ENCODE results near the gene ARL8B.
A peak's percentile ranks its signal among the peaks of the same experiment; 100 is the strongest.
"Not testable (repeated sequence)": the region's sequence is repeated elsewhere in the genome, so short reads cannot be mapped to it uniquely, and the experiment has no call there.

The ARL8B gene

DNA sequence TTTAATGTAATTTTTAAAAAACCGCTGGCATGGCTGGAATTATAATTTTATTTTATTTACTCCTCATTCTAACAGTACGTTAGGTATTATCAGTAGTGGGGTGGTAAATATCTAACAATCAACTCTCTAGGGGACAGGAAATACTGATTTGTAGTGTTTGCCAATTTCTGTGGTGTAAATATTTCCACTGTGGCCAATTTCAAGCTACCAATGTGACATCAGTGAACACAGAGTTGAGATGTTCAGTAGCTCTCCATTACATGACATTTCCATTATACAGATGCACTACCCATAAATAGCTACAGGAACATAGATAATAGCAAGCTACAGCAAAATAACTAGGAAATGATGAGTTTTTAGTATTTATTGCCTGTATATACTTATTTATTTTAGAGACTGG, 10.0 kb upstream of the ARL8B start:
- no peak for DNase-seq

GRCh38 chr3:5113726-5114125, 8.4 kb upstream of the ARL8B start:
- not testable (repeated sequence) for DNase-seq

DNA sequence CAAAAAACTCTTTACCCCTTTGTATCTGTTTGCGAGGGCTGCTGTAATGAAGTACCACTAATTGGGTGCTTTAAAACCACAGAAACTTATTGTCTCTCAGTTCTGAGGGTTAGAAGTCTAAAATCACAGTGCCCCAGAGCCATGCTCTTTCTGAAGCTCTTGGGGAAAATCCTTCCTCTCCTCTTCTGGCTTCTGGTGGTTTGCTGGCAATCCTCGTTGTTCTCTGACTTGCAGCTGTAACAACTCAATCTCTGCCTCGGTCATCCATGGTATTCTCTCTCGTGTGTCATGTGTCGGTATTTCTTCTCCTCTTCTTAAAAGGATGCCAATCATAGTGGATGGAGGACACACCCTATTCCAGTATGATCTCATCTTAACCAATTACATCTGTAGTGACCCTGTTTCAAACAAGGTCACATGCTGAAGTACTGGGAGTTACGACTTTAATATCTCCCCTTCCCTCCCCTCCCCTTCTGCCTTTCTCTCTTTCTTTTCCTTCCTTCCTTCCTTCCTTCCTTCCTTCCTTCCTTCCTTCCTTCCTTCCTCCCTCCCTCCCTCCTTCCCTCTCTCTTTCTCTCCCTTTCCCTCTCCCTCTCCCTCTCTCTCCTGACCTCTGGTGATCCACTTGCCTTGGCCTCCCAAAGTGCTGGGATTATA, 6.5 kb upstream of the ARL8B start:
- DNase-seq = no peak

GRCh38 chr3:5116538-5116937, 5.6 kb upstream of the ARL8B start:
- DNase-seq = no peak

DNA sequence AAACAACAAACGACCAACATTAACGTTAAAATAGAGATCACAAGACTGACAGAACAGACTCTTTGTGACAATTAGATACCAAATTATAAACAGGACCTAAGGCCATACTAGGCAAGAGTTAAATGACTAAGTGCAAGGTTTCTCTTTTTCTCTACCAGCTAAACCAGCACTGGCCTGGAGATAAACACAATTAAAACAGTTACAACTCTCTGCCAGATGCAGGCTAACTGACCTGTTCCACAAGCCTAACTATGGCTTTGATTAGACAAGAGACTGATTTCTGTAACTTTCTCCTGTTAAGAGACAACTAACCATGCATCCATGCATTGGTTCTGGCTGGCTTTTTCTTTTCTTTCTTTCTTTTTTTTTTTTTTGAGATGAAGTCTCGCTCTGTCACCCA, 1.6 kb upstream of the ARL8B start:
- no peak for DNase-seq

DNA sequence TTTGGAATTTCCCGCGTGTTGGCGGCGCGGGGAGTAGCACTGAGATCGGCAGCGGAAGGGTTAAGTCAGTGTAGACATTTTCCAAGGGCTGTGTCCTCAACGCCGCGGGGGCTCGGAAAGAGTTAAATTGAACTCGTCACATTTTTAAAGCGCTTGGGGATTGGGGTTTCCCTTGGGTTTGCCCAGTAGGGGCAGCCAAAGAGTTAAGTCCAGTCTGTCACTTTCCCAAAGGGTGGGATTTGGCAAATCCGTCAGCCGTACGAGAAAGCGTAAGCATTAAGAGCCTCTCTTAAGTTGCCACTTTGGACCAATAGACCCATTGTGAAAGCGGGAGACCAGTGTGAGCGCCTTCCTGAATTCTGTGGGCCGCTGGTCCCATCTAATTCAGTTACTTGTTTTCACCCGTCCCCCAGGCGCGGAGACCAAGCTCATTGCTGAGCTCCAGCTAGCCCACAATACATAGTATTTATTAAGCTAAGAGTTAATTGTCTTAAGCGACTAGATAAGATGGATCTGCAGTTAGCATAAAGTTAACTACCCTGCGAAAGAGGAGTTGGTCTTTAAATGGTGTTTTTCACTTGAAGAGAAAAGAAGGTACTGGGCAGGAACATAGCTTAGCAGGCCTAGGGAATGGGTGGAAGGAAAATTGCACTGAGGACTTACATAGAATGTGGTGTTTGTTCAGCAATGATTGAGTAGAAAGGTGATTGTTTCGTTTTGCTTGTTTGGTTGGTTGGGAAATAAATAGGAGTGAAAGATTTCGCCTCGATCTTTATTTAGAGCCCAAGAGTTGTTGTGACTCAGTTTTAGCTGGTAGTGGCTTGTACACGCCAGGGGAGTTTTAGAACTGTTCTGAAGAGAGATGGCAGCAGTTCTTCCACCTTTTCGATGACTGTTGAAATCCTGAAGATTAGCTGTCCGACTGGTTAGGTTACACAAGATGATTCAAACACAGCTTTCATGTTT, 932 bp downstream of the ARL8B start:
- DNase-seq = peak; percentile 19

- DNase-seq = no peak
Observed at GRCh38 chr3:5123937-5124336, 1.8 kb downstream of the ARL8B start.

- DNase-seq = no peak
Observed at GRCh38 chr3:5126586-5126985, 4.5 kb downstream of the ARL8B start.

GRCh38 chr3:5128849-5129248, 6.8 kb downstream of the ARL8B start:
- no peak for DNase-seq

DNA sequence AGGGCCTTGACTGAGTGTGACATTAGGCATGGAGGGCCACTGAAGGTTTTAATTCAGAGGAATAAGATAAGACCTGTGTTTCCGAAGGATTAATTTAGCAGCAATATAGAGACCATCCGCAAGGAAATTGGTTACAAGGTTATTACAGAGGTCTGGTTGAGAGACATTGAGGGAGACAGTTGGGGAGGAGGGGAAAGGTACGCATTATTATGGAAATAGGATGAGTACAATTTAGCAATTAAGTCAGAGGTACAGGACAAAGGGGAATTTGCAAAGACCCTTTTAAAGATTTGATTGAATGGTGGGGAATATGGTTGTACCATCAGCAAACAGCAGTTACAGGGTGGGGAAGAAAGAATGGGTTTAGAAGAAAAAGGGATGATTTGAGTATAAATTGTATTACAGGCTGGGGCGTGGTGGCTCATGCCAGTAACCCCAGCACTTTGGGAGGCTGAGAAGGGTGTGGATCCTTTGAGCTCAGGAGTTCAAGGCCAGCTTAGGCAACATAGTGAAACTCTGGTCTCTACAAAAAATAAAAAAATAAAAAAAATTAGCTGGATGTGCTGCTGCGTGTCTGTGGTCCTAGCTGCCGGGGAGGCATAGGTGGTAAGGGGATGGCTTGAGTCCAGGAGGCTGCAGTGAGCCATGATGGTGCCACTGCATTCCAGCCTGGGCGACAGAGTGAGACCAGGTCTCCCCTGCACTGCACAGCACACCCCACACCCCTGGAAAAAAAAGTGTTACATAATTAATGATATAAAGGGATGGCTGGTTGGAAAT, 11.3 kb downstream of the ARL8B start:
- no peak for DNase-seq

- no peak for DNase-seq
Observed at GRCh38 chr3:5134019-5134391, 11.9 kb downstream of the ARL8B start.

DNA sequence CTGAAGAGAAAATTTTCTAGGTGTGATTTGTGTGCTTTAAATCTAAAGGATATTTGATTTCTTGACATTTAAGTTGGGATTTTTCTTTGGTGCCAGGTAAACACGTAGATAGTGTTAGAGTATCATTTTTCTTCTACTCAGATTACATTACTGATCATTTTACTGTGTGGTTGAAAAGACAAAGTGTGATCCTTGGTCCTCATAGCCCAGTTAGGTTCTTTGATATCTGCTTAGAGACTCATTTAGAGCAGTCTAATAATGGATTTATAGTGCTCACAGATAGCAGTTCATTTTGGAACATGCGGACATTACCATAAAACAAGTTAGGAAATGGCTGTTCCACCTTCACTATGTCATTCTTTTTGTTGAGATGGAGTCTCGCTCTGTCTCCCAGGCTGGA, 12.4 kb downstream of the ARL8B start:
- DNase-seq = no peak

DNA sequence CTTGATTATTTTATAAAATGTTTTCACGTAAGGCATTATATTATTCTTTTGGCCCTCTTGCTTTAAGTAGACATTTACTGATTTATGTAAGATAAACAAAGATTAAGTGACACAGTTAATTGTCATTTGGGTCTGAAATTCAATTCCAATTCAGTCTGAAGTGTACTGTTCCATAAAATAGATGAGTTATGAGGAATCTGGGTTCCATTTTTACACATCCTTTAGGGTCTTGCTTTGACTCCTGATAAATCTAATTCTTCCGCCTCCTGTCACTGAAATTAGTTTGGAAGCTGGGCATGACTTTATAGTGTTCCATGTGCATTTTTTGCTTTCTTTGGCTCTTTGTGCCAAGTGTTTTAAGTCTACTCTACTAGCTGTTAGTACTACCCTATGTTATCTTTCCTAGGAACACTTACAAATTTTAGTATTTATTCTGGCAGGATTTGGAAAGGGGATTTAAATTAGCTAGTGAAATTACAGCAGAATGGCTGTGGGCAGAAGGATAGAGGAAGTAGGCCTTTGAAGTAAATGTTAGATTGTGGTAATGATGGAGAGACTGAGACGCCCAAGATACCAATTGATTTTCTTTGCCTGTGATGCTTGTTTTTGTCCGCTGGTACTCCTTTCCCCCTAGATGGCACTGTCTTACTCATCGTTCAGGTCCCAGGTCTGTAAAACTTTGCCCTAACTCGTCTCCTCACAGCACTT, 14.3 kb downstream of the ARL8B start:
- peak; percentile 5 for DNase-seq

GRCh38 chr3:5136919-5137429, 14.9 kb downstream of the ARL8B start:
- DNase-seq = no peak

DNA sequence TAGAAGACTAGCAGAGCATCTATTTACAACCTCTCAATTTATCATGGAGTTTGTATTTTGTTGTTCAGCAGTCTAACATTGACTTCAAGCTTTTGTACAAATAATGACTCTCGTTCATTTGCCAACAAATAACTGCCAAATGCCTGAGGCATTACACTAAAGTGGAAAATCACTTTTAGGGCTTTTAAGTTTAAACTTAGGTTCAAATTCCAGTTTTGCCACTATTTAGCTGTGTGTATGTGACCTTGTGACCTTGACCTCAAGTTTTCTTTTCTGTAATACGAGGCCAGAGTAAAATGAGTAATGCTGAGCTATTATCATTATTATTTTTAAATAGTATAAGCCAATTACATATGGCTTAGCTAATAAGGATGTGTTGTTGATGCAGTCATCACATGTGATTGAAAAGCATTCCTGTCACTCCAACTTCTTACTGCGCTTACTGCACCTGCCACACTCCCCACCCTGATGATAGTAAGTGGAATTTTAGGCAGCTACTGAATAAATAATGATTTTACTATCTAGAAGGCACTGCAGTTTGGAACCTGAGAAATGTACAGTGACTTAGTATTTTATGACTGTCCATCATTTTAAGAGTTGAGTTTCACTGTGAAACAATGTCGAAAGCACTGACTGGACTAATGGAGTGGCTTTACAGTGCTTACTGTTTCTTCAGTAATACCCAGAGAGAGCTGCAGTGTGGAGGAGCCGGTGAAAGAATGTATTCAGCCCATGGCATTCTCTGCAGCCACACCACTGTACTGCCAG, 16.3 kb downstream of the ARL8B start:
- DNase-seq = no peak

DNA sequence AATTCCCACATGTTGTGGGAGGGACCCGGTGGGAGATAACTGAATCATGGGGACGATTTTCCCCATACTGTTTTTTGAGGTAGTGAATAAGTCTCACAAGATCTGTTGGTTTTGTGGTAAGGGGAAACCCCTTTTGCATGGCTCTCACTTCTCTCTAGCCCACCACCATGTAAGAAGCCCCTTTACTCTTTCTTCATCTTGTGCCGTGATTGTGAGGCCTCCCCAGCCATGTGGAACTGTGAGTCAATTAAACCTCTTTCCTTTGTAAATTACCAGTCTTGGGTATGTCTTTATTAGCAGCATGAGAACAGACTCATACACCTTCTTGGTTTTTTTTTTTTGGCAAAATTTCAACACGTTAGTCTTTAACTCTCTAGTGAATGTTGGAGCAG, 18.1 kb downstream of the ARL8B start:
- DNase-seq = no peak

- no peak for DNase-seq
Observed at GRCh38 chr3:5140839-5141238, 18.7 kb downstream of the ARL8B start.

GRCh38 chr3:5141760-5142159, 19.7 kb downstream of the ARL8B start:
- no peak for DNase-seq

DNA sequence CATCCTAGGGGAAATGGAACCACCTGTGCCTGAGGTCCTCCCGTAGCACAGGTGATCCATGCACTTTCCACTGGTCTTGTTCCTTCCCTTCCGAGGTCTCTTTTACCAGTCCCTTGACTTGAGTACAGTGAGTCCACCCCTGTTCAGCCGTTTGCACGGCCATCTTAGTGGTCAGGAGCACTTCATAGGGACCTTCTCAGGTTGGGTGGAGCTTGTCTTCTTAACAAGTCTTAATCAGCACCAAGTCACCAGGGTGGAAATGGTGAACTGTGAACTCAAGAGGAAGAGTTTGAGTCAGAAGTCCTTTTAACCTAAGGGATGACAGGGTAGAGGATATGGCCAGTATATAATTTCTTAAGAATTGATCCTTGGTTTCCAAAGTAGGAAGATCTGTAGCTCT, 21.4 kb downstream of the ARL8B start:
- DNase-seq = no peak

DNA sequence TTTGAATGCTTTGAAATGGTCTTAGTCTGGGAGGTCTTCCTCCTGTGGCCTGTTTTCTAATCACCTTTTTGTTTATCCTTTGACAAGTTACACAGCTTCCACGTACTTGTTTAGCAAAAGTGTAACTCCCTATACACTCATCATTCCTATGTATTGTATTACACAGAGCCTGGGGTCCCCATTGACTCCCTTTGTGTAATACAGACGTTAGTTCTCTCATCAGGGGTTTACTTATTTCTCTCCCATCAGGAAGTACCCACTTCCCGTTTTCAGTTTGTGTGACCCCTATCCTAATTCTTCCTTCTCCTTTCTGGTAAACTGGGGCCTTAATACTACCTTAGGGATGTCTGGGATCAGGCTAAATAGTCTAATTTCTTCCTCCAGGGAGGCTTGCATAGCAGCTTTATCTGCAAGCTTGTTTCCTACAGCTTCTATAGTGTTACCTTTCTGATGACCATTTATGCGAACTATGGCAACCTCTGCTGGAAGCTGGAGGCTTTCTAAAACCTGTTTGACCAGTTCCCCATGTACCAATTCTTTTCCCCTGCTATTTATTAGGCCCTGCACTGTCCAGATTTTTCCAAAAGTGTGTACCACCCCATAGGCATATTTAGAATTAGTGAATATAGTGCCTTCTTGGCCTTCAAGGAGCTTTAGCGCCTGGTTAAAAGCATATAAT, 22.4 kb downstream of the ARL8B start:
- no peak for DNase-seq

DNA sequence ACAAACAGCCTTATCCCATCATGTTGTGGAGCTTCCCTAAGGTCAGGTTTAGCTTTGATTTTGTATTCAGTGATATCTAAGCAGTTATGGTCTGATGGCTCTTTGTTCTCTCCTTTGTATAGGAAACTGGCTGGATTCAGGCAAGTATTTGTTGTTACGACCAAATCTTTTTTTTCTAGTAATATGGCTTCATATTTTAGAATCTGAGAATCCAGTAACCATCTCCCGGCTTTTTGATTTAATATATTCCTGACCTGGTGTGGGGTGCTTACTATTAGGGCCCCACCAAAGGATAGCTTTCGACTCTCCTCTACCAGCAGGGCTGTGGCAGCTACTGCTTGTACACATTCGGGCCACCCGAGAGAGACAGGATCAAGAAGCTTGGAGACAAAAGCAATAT, 23.0 kb downstream of the ARL8B start:
- DNase-seq = no peak

Data from T-helper 9 cell (primary cell).